PC-3 (cell line): ENCODE measurements around the gene ERGIC1.

Source experiments
- CTCF ChIP-seq: fragments of 300-600 bp; sonication (generic); conservative IDR thresholded peaks from 2 replicates; pipeline ENCODE4 v1.5.1; 2017; ENCODE audit warnings: antibody characterized with exemption, low read depth, mild to moderate bottlenecking, low read length
- EZH2 ChIP-seq: fragments of 300-600 bp; sonication (generic); IDR thresholded peaks from one replicate; pipeline ENCODE4 v1.6.1; 2017; ENCODE audit warnings: antibody characterized with exemption, mild to moderate bottlenecking, low read length; ENCODE audit not compliant: unreplicated experiment
- EZH2phosphoT487 ChIP-seq: fragments of 300-600 bp; sonication (generic); IDR thresholded peaks from 2 replicates; pipeline ENCODE4 v1.6.1; 2018; ENCODE audit warnings: mild to moderate bottlenecking, antibody characterized with exemption, low read length, borderline replicate concordance

GRCh38 chr5:172801179-172801671 is 32.8 kb upstream of the ERGIC1 start:
- TF ChIP-seq CTCF = no peak
- TF ChIP-seq EZH2 = no peak
- TF ChIP-seq EZH2phosphoT487 = no peak
